Measurements from ENCODE around the gene SH3RF3. TPM values are rescaled to one million over a fixed set of nuclear protein-coding genes. Genes with fewer than 3 reads are reported as not detected.

Gene SH3RF3
- total RNA-seq, 2 experiments from 2014 or later, result 1.8 to 2.0 TPM

- CTCF ChIA-PET, result no interaction called here
- Mint-ChIP-seq H3K27me3 (ENCODE audit: low read depth) (no peaks in the 10 kb centered on the region), H3K27ac (no peak overlapping the region), H3K4me3 (no peak overlapping the region), H3K36me3 (ENCODE audit: low read depth) (no peaks in the 10 kb centered on the region), H3K4me1 (ENCODE audit: low read depth) (peaks cover 1% of the 10 kb centered on the region), H3K9me3 (no peaks in the 10 kb centered on the region)
- DNase-seq, result no peak
- intact Hi-C loops (cut with micrococcal nuclease), result no loop called here
These were observed 175.9 kb downstream of the SH3RF3 start for GRCh38 chr2:109304731-109305470.

- no peak for DNase-seq
- Mint-ChIP-seq H3K9me3 (no peaks in the 10 kb centered on the region), H3K36me3 (ENCODE audit: low read depth) (no peaks in the 10 kb centered on the region), H3K4me1 (ENCODE audit: low read depth) (peaks cover 1% of the 10 kb centered on the region), H3K4me3 (no peak overlapping the region), H3K27me3 (ENCODE audit: low read depth) (no peaks in the 10 kb centered on the region), H3K27ac (no peak overlapping the region)
- CTCF ChIA-PET, result no interaction called here
- intact Hi-C loops (cut with micrococcal nuclease), result no loop called here
These were observed 176.6 kb downstream of the SH3RF3 start for GRCh38 chr2:109305490-109306167.

- Mint-ChIP-seq H3K4me1 (ENCODE audit: low read depth) (peaks cover 1% of the 10 kb centered on the region), H3K4me3 (no peak overlapping the region), H3K36me3 (ENCODE audit: low read depth) (no peaks in the 10 kb centered on the region), H3K9me3 (no peaks in the 10 kb centered on the region), H3K27me3 (ENCODE audit: low read depth) (no peaks in the 10 kb centered on the region), H3K27ac (no peak overlapping the region)
- CTCF ChIA-PET, result no interaction called here
- no peak for DNase-seq
- intact Hi-C loops (cut with micrococcal nuclease), result no loop called here
These were observed 177.2 kb downstream of the SH3RF3 start for GRCh38 chr2:109306190-109306589.

- CTCF ChIA-PET, result interaction anchor here (0.6 kb wide), 1 partner anchor 198 kb away, joined by 3 read pairs; no protein-coding TSS in a partner anchor
- H3K27ac Mint-ChIP-seq, result no peak overlapping the region
- no peak overlapping the region for H3K4me3 Mint-ChIP-seq
- intact Hi-C loops (cut with micrococcal nuclease), result no loop called here
- DNase-seq, result no peak
- peaks cover 3% of the 10 kb centered on the region for H3K4me1 Mint-ChIP-seq (ENCODE audit: low read depth)
- H3K27me3 Mint-ChIP-seq (ENCODE audit: low read depth), result no peaks in the 10 kb centered on the region
- H3K36me3 Mint-ChIP-seq (ENCODE audit: low read depth), result no peaks in the 10 kb centered on the region
- no peaks in the 10 kb centered on the region for H3K9me3 Mint-ChIP-seq
These were observed 182.8 kb downstream of the SH3RF3 start for GRCh38 chr2:109311771-109312170.

- Mint-ChIP-seq H3K4me1 (ENCODE audit: low read depth) (peaks cover 3% of the 10 kb centered on the region), H3K36me3 (ENCODE audit: low read depth) (no peaks in the 10 kb centered on the region), H3K27ac (no peak overlapping the region), H3K4me3 (no peak overlapping the region), H3K9me3 (no peaks in the 10 kb centered on the region), H3K27me3 (ENCODE audit: low read depth) (no peaks in the 10 kb centered on the region)
- CTCF ChIA-PET, result interaction anchor here (1.3 kb wide), 1 partner anchor 197 kb away, joined by 3 read pairs; no protein-coding TSS in a partner anchor
- intact Hi-C loops (cut with micrococcal nuclease), result no loop called here
- no peak for DNase-seq
These were observed 183.9 kb downstream of the SH3RF3 start for GRCh38 chr2:109312902-109313301.

- peaks cover 3% of the 10 kb centered on the region for H3K4me1 Mint-ChIP-seq (ENCODE audit: low read depth)
- DNase-seq, result no peak
- H3K4me3 Mint-ChIP-seq, result no peak overlapping the region
- no peaks in the 10 kb centered on the region for H3K27me3 Mint-ChIP-seq (ENCODE audit: low read depth)
- CTCF ChIA-PET, result interaction anchor here (1.3 kb wide), 1 partner anchor 197 kb away, joined by 3 read pairs; no protein-coding TSS in a partner anchor
- H3K36me3 Mint-ChIP-seq (ENCODE audit: low read depth), result no peaks in the 10 kb centered on the region
- intact Hi-C loops (cut with micrococcal nuclease), result no loop called here
- H3K9me3 Mint-ChIP-seq, result no peaks in the 10 kb centered on the region
- no peak overlapping the region for H3K27ac Mint-ChIP-seq
These were observed 184.3 kb downstream of the SH3RF3 start for GRCh38 chr2:109313343-109313742.

GRCh38 chr2:109316091-109316490 lies 187.1 kb downstream of the SH3RF3 start:
- Mint-ChIP-seq H3K27me3 (ENCODE audit: low read depth) (no peaks in the 10 kb centered on the region), H3K27ac (no peak overlapping the region), H3K4me3 (no peak overlapping the region), H3K4me1 (ENCODE audit: low read depth) (peaks cover 21% of the 10 kb centered on the region), H3K9me3 (no peaks in the 10 kb centered on the region), H3K36me3 (ENCODE audit: low read depth) (no peaks in the 10 kb centered on the region)
- no peak for DNase-seq
- CTCF ChIA-PET, result no interaction called here
- intact Hi-C loops (cut with micrococcal nuclease), result no loop called here

DNA sequence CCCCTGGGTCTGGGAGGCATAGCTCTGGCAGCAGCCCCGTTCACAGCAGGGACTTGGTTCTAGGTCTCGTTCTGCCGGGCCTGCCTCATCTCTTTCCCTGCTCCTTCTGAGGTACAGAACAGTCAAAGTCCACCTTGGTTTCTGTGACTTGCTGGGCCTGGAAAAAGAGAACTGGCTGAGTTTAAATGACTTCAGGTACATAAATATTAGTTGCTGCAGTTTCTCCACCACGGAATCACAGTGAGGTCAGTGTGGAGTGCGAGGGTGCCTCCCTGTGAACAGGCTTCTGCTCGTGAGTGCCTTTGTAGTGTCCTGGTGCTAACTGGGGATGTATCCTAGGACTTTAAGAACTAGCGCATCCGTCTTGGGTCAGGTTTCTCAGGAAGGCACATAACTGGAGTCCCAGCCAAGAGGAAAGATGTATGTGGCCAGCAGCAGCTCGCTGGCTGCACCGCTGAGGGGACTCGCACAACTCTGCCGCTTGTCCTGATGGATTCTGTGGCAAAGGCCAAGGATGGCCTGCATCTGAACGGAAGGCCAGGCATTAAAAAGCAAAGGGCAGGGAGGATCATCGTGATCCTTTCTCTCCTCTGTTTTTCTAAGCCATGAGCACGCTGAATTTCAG lies 188.6 kb downstream of the SH3RF3 start:
- CTCF ChIA-PET, result no interaction called here
- Mint-ChIP-seq H3K36me3 (ENCODE audit: low read depth) (no peaks in the 10 kb centered on the region), H3K4me1 (ENCODE audit: low read depth) (peaks cover 21% of the 10 kb centered on the region), H3K4me3 (no peak overlapping the region), H3K9me3 (no peaks in the 10 kb centered on the region), H3K27me3 (ENCODE audit: low read depth) (no peaks in the 10 kb centered on the region), H3K27ac (no peak overlapping the region)
- intact Hi-C loops (cut with micrococcal nuclease), result no loop called here
- DNase-seq, result no peak

DNA sequence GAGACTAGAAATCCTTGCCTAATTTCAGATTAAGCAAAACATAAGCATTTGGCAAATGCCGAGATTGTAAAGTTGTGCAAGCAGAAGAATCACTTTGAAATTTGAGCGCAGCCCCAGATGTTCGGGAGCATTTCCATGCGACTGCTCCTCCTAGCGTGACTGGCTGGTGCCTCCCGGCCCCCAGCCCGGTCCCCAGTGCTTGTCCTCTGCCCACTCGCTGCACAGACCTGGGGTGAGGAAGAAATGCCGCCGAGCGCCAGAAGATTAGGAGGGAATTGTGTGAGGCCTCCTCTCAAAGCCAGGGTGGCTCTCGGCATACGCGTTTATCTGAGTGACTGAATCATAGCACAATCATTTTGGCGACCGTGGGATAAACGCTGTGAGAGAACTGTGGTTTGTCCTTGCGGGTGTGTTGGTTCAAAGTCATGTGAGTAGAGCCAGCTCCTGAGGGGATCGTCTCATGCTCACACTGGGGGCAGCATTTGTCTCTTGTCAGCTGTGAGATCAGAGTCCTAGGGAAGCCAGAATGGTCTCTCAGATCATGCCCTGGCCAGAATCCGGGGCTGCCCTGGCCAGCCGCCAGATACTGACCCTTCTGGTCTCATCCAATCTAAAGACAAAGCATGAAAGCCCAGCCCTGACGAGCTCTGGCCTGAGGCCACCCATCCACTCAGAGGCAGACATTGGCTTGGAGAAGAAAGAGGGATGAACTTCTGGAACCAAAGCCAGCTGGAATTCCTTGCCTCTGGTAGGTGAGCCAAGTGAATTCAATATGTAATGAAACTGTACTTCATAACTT lies 189.3 kb downstream of the SH3RF3 start:
- H3K27ac Mint-ChIP-seq, result no peak overlapping the region
- H3K27me3 Mint-ChIP-seq (ENCODE audit: low read depth), result no peaks in the 10 kb centered on the region
- H3K4me1 Mint-ChIP-seq (ENCODE audit: low read depth), result peaks cover 21% of the 10 kb centered on the region
- intact Hi-C loops (cut with micrococcal nuclease), result no loop called here
- H3K9me3 Mint-ChIP-seq, result no peaks in the 10 kb centered on the region
- no peak for DNase-seq
- H3K36me3 Mint-ChIP-seq (ENCODE audit: low read depth), result no peaks in the 10 kb centered on the region
- no peak overlapping the region for H3K4me3 Mint-ChIP-seq
- CTCF ChIA-PET, result no interaction called here

DNA sequence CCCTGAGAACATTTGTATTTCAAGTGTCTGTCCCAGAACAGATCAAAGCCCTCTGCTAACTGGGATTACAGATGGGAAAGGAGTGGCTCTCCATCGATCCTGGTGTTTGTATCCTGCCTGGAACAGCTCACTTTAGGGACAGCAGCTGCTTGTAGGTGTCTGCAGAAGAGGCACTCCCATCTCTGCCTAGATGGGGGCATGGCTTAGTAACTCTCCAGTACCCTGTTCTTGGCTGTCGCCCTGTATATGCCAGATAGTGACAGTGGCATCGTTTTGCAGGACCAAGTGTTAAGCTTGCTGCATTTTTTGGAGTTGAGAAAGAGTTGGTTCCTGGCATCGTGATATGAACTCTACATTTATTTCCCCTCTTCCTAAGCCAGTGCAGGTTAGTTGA lies 189.9 kb downstream of the SH3RF3 start:
- H3K36me3 Mint-ChIP-seq (ENCODE audit: low read depth), result no peaks in the 10 kb centered on the region
- CTCF ChIA-PET, result no interaction called here
- no peaks in the 10 kb centered on the region for H3K27me3 Mint-ChIP-seq (ENCODE audit: low read depth)
- H3K4me1 Mint-ChIP-seq (ENCODE audit: low read depth), result peaks cover 21% of the 10 kb centered on the region
- DNase-seq, result no peak
- no peak overlapping the region for H3K27ac Mint-ChIP-seq
- H3K4me3 Mint-ChIP-seq, result no peak overlapping the region
- H3K9me3 Mint-ChIP-seq, result no peaks in the 10 kb centered on the region
- intact Hi-C loops (cut with micrococcal nuclease), result no loop called here

DNA sequence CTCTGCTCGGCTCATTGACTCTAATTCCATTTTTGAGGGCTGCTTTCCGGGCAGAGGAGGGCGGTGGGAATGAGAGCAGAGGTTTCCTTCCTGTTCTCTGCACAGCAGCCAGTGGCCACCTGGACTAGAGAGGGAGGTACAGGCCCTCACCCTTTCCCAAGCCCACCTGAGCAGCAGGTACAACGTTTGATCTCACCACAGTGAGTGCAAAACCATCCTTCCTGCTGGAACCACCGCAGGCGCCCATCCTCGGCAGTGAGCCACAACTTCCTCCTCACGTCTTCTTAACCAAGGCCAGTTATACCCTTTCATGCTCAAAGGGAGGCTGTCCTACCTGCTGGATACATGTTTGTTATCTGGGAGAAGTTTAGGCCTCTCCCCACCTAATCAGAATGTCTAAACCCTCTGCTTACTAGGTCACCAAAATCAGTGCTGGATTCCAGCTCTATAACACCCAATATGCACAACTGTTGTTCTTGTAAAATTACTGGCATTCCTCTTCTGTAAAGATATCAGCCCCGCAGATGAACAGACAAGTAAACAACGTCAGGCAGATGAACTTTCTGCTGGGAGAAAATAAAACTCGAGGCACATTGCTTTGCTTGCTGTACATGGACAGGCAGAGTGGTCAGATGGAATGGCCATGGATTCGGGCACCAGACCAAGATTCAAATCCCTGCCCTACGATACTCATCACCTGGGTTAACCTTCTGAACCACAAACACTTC lies 191.4 kb downstream of the SH3RF3 start:
- intact Hi-C loops (cut with micrococcal nuclease), result no loop called here
- Mint-ChIP-seq H3K27me3 (ENCODE audit: low read depth) (no peaks in the 10 kb centered on the region), H3K4me1 (ENCODE audit: low read depth) (peaks cover 21% of the 10 kb centered on the region), H3K36me3 (ENCODE audit: low read depth) (no peaks in the 10 kb centered on the region), H3K4me3 (no peak overlapping the region), H3K9me3 (no peaks in the 10 kb centered on the region), H3K27ac (no peak overlapping the region)
- DNase-seq, result no peak
- CTCF ChIA-PET, result no interaction called here

DNA sequence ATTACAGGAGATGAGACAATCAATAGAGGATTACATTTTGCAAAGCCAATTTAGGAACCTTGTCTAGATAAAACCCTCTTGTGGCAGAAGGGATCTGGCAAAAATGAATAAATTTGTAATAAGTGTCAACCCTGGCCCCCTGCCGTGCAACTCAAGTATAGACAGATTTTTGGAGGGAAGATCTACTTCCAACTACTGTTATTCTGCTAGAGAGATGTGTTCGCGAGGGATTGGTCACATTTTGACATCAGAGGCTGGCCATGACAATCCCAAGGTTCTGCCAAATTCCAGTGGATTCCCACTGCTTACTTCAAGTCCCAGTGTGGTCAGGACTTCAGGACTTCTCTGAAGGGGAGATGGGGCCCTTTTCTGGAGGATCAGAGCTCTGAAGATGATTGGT lies 192.6 kb downstream of the SH3RF3 start:
- Mint-ChIP-seq H3K4me1 (ENCODE audit: low read depth) (peaks cover 18% of the 10 kb centered on the region), H3K27ac (no peak overlapping the region), H3K36me3 (ENCODE audit: low read depth) (no peaks in the 10 kb centered on the region), H3K27me3 (ENCODE audit: low read depth) (no peaks in the 10 kb centered on the region), H3K4me3 (no peak overlapping the region), H3K9me3 (no peaks in the 10 kb centered on the region)
- CTCF ChIA-PET, result no interaction called here
- DNase-seq, result no peak
- intact Hi-C loops (cut with micrococcal nuclease), result no loop called here
